ENCODE measurements around the gene PCDHGB1. TPM values are rescaled to one million over a fixed set of nuclear protein-coding genes. Genes with fewer than 3 reads are reported as not detected.
"Not testable (repeated sequence)": the region's sequence is repeated elsewhere in the genome, so short reads cannot be mapped to it uniquely, and the experiment has no call there.

Gene PCDHGB1
- 0.52 and 0.76 TPM in 2 replicates for polyA plus RNA-seq (2014; cell fraction: cytosol; rRNA removed)
- 0.28 and 0.42 TPM in 2 replicates for polyA plus RNA-seq (2014; cell fraction: nucleus; rRNA removed)

GRCh38 chr5:141349917-141350619, at the start of gene PCDHGB1:
Gene PCDHGB1 (plus strand): TSS chr5:141350099. CDS start chr5:141350261, 162 bp downstream.
- peak; percentile 45 for DNase-seq (ENCODE audit: low spot score)

GRCh38 chr5:141303756-141304155, 46.1 kb upstream of the PCDHGB1 start, which contains the start of gene SLC25A2:
Gene SLC25A2 (minus strand): TSS chr5:141304049. CDS start chr5:141303865, 184 bp downstream.
- DNase-seq (ENCODE audit: low spot score): no peak

- no peak for DNase-seq (ENCODE audit: low spot score)
Measured at GRCh38 chr5:141306630-141307029, 43.3 kb upstream of the PCDHGB1 start.

GRCh38 chr5:141313711-141314110, 36.2 kb upstream of the PCDHGB1 start:
- no peak for DNase-seq (ENCODE audit: low spot score)

- DNase-seq (ENCODE audit: low spot score): not testable (repeated sequence)
Measured at GRCh38 chr5:141316963-141317362, 32.9 kb upstream of the PCDHGB1 start.

- no peak for DNase-seq (ENCODE audit: low spot score)
Measured at GRCh38 chr5:141319202-141319601, 30.7 kb upstream of the PCDHGB1 start.

- no peak for DNase-seq (ENCODE audit: low spot score)
Measured at GRCh38 chr5:141319699-141320098, 30.2 kb upstream of the PCDHGB1 start.

- DNase-seq (ENCODE audit: low spot score): peak; percentile 96
Measured at GRCh38 chr5:141320225-141321169, 29.4 kb upstream of the PCDHGB1 start, which contains the start of gene TAF7. Gene TAF7 (minus strand): TSS chr5:141320784. CDS start chr5:141320044, 740 bp downstream.

GRCh38 chr5:141322261-141322660, 27.6 kb upstream of the PCDHGB1 start:
- no peak for DNase-seq (ENCODE audit: low spot score)

- DNase-seq (ENCODE audit: low spot score): peak; percentile 72
Measured at GRCh38 chr5:141326088-141326854, 23.6 kb upstream of the PCDHGB1 start.

- no peak for DNase-seq (ENCODE audit: low spot score)
Measured at GRCh38 chr5:141328231-141328630, 21.7 kb upstream of the PCDHGB1 start.

GRCh38 chr5:141330299-141331080, 19.4 kb upstream of the PCDHGB1 start, which contains the start of gene PCDHGA1:
Gene PCDHGA1 (plus strand): TSS chr5:141330514.
- peak; percentile 74 for DNase-seq (ENCODE audit: low spot score)

GRCh38 chr5:141332571-141332970, 17.3 kb upstream of the PCDHGB1 start:
- DNase-seq (ENCODE audit: low spot score): not testable (repeated sequence)

- peak; percentile 29 for DNase-seq (ENCODE audit: low spot score)
Measured at GRCh38 chr5:141338538-141339306, 11.2 kb upstream of the PCDHGB1 start, which contains the start of gene PCDHGA2. Gene PCDHGA2 (plus strand): TSS chr5:141338760.

- DNase-seq (ENCODE audit: low spot score): not testable (repeated sequence)
Measured at GRCh38 chr5:141340781-141341354, 9.0 kb upstream of the PCDHGB1 start.

GRCh38 chr5:141342773-141343172, 7.1 kb upstream of the PCDHGB1 start:
- no peak for DNase-seq (ENCODE audit: low spot score)

- DNase-seq (ENCODE audit: low spot score): peak; percentile 67
Measured at GRCh38 chr5:141343242-141343952, 6.5 kb upstream of the PCDHGB1 start, which contains the start of gene PCDHGA3. Gene PCDHGA3 (plus strand): TSS chr5:141343829. CDS start chr5:141344034, 205 bp downstream.

- no peak for DNase-seq (ENCODE audit: low spot score)
Measured at GRCh38 chr5:141343953-141344463, 5.9 kb upstream of the PCDHGB1 start.

Data from SK-N-DZ (cell line).